Measurements from ENCODE around the gene PRR5.

PRR5 gene

DNA sequence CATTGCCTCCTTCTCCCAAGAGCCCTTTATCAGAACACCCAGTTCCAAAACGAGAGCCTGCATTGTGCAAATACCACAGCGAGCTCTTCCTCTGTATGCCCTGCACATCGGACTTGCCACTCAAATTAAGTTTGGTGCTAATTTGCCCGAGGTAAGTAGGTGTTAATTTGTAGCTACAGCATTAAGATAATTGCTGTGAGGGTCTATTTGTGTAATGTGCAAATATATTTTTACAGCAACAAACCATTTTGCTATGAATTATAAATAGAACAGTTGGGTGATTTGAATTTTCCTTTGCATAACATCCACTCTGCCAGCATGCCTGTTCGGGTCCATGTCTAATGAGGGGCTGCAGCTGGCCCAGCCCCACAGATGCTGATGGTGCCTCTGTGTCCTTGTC is 58.5 kb downstream of the PRR5 start:
- no peak for DNase-seq

DNA sequence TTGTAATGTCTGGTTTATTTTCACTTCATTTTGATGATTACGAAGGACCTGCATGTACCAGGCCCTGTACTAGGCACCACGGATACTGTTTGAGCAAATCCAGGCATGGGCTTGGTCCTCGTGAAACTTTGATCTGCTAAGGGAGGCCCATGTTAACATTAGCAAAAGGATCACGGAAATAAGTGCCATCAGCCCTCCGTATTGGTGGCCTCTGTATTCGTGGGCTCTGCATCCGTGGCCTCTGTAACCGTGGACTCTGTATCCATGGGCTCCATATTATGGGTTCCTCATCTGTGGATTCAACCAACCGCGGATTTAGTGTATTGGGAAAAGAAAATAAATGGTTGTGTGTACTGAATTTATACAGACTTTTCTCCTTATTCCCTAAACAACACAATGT is 59.0 kb downstream of the PRR5 start:
- no peak for DNase-seq

DNA sequence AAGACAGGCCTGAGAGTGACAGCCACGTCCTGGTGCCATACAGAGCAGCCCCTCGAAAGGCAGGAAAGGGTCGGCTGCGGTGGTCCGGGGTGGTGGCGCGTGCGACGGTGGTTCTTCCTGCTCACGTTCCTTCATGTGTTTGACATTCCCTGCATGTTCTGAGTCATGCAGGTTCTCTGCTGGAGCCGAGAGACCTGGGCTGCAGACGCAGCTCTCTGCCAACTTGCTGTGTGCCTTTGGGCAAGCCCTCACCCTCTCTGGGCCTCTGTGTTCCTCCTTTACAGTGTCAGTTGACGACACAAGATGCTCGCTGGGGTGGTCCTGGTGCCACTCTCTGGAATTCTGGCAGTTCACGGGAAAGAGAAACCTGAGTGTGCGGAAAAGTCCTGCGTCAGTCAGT is 62.4 kb downstream of the PRR5 start:
- no peak for DNase-seq

DNA sequence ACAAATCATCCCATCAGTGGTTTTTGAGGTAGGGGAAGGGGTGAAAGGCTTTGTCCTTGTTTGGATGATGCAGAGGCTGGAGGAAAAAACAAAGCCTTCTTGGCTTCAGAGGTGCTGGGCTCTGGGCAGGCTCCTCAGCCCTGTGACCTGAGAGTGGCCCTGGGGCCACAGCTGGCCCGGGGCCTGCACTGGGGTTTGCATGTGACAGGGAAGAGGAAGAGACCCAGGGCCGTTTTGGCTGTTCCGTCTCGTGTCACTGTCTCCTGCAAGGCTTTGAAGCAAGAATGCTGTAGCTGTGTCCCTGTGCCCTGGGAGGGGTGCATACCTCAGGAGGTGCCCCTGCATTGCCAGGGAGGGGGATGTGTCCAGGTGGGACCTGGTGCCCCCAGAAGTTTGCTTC is 63.0 kb downstream of the PRR5 start:
- no peak for DNase-seq

DNA sequence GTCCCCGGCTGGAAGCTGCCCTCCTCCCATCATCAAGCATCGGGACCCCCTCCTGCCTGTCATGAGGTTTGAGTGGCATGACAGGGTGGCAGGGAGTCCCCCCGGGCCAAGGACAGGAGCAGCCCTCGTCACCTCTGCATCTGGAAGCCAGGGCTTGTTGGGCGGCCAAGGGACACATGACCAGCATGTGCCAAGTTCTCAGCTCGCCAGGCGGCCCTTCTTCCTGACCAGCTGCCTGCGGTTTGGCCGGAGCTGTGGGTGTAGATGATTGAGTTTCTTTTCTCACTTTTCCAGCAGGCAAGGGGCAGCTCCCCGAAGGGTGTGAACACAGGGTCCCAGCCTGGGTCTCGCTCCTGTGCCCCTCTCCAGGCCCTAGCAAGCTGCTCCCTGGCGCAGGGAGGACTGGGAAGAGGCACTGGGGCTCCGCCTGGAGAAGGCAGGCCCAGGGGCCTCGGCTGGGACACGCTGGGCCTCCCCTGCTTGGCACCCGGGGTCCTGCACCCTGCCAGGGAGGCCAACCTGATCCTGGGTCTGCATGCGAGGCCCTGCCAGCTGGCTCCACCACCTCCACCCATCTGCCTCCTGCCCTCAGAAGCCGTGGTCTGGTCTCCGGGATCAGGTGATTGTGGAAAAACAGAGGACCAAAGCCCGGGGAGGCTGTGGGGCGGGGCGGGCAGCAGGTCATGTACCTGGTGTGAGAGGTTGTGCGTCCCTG is 63.7 kb downstream of the PRR5 start:
- DNase-seq, result no peak

DNA sequence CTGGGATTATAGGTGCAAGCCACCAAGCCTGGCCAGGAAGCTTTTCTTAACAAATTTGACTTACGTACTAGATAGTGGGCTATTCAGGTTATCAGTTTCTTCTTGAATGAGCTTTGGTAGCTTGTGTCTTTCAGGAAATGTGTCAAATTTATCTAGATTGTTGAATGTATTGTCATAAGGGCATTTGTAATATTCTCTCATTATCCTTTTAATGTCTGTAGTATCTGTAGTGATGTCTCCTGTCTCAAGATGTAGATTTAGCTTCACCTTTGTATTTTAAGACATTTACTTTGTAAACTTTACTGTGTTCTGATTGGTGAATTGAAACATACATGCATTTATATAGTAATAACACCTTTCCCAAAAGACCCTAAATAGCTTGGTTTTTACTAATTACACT is 71.1 kb downstream of the PRR5 start:
- no peak for DNase-seq

DNA sequence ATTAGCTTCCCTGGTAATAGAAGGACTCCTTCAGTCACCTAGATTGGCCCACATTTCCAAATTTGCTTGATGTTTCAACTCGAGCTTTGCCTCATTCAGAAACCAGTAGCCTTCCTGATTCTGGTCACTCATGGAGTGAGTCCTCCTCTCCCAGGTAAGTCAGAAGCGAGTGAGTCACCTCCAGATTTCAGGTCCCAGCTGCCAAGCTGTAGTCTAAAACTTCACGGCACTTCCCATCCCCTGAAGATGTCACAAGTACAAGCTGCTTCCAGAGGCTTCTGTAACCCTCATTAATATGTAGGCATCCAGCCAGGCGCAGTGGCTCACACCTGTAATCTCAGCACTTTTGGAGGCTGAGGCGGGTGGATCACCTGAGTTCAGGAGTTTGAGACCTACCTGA is 73.9 kb downstream of the PRR5 start:
- no peak for DNase-seq

DNA sequence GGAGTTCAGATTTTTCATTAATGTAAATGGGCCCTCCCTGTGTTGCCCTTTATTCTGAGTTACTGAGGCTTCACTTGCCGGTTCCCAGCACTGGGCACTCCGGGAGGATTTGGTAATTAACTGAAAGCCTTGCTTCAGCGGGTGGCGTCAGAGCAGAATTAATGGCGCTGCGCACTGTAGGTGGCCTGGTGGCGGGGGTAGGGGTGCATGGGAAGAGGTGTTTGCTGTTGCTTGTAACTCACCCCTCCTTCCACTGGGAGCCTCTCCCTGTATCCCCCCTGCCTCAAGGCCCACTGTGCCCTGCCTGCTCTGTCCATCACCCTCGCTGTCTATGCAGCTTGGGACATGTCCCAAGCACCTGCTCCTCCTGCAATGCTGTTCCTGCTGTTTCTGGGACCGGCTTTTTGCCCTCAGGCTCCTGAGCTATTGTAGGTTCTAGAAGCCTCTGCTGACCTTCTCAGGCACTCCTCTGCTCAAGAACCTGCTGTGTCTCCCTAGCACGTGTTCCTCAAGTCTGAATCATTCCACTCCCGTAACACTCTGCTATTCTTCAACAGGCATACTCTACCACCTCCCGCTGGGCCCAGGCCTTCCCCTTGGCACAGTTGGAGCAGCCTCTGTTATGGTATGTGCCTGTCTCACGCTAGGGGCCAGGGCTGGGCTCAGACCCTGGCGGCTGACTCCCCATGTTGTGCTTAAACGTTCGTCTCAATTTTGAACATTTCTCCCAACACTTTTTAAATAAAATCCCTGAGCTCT is 74.8 kb downstream of the PRR5 start:
- DNase-seq, result no peak

DNA sequence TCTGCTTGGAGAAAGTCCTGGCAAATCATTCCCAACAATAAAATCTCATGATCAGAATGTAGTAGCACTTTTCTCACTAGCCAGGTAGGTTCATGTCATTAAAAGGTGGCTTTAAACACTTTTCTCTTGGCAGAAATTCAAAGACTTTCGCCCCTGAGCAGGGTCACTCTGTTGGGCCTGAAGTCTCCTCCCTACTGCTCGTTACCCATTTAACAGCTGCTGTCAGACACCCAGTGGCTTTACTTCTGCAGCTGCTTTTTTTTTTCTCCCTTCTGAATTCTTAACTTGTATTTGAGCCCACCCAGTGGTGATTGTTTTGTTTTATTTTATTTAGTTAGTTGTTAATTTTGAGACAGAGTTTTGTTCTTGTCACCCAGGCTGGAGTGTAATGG is 75.4 kb downstream of the PRR5 start:
- DNase-seq, result no peak

DNA sequence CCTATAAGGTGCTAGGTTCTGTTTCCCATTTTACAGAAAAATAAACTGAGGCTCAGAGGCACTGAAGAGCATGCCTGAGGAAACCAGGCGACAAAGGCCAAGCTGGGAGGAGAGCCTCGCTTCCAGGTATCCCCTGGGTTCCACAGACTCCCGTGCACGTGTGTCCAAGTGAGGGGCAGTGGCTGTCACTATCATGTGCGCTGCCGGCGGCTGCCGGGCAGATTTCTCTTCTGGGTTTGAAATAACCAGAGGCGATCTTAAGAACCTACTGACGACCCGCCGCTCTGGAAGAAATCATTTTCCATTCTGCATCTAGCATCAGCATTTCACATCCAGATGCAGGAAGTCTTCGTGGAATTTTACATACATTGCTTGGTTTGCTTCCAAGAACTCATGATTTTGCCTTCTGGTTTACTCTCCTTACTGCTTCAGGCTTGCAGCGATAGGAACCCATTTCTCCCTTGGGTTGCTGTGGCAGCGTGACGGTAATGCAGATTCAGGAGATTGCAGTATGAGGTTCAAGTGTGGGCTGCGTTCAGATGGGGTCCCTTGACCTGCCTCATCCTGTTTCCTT is 79.0 kb downstream of the PRR5 start:
- DNase-seq, result no peak

DNA sequence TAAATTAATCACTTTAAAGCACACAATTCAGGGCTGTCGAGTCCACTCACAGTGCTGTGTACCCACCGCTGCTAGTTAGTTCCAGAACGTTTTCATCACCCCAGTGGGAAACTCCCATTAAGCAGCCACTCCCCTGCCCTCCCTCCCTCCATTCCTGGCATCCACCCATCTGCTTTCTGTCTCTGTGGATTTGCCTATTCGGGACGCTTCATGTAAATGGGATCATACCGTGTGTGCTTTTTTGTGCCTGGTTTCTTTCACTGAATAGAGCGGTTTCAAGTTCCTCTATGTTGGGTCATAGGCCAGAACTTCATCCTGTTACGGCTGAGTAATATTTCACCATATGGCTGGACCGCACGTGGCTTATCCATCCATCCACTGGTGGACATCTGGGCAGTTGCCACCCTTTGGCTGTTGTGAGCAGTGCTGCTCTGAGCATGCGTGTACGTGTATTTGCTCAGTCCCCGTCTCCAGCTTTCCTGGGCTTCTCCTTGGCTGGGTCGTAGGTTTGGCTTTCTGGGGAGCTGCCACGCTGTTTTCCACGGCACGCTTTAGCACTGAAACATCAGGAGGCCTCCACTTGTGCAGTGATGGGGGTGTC is 80.5 kb downstream of the PRR5 start:
- no peak for DNase-seq

DNA sequence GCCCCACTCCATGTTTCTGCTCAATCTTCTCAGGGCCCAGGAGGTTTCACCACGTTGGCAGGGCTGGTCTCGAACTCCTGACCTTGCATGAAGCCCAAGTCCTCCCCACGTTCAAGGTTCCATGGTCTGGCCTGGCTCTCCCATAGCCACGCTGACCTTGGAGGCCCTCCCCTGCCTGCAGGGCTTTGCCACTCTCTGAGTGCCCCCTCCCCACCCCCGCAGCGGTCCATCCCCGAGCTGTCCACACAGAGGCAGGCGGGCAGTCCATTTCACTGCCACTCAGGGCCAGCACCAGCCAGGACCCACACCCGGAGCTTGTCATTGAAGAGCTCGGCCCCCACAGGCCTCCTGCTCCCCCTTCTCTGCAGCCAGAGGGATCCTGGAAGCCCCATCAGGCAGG is 81.1 kb downstream of the PRR5 start:
- DNase-seq, result no peak

DNA sequence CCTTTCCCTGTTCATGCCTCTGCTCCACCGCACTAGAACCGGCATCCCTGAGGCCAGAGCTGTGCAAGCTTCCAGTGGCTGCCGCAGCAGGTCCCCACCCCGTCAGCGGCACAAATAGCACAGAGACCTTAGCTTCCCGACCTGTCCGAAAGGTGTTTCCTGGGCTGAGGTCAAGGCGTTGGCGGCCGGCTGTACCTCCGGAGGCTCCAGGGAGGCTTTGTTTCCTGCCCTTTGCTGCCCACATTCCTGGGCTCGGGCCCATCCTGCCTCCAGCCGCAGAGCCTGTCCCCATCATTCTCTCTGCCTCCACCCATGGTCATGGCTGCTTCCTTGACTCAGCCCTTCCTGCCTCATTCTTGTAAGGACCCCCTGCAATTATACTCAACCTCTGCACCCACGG is 81.6 kb downstream of the PRR5 start:
- DNase-seq, result no peak

DNA sequence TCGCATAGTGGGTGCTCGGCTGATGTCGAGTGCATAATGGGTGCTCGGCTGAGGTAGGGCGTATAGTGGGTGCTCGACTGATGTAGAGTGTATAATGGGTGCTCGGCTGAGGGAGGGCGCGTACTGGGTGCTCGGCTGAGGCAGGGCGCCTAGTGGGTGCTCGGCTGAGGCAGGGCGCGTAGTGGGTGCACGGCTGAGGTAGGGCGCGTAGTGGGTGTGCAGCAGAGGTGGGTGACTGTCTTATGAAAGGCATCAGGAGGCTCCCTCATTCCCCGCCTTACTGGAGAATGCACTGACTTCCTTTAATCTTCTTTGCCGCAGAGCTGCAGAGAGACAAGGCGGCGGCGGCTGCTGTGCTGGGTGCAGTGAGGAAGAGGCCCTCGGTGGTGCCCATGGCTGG is 84.1 kb downstream of the PRR5 start:
- DNase-seq, result no peak

DNA sequence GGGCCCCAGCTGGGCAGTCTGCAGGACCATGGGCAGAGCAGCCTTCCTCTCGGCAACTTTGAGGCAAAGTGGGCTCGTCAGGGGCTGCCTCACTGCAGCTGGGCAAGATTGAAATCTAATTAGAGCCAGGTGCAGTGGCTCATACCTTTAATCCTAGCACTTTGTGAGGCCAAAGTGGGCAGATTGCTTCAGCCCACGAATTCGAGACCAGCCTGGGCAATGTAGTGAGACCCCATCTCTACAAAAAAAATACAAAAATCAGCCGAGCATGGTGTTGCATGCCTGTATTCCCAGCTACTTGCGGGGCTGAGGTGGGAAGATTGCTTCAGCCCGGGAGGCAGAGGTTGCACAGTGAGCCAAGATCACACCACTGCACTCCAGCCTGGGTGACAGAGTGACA is 84.6 kb downstream of the PRR5 start:
- no peak for DNase-seq
